ENCODE measurements around the gene VN1R5.
A peak's percentile ranks its signal among the peaks of the same experiment; 100 is the strongest.

VN1R5 gene

GRCh38 chr1:247224822-247225221 lies 31.1 kb upstream of the VN1R5 start:
- Histone ChIP-seq H3K18ac (ENCODE audit: low read length) (no peak overlapping the region), H3K4me1 (ENCODE audit: control insufficient read depth, low read depth, low read length) (no peaks in the 10 kb centered on the region), H3K36me3 (ENCODE audit: control insufficient read depth, insufficient read depth, low read length) (no peaks in the 10 kb centered on the region), H4K5ac (ENCODE audit: low read length) (no peak overlapping the region), H3K4me3 (ENCODE audit: low read length) (no peak overlapping the region), H3K79me1 (ENCODE audit: low read length) (no peaks in the 10 kb centered on the region), H3K4me2 (ENCODE audit: low read length) (no peak overlapping the region), H2BK120ac (ENCODE audit: low read depth, low read length) (no peak overlapping the region), H3K4ac (ENCODE audit: low read depth, low read length) (no peak overlapping the region), H3K27ac (ENCODE audit: low read depth, low read length) (no peak overlapping the region), H3K23ac (ENCODE audit: low read length) (no peak overlapping the region), H4K8ac (ENCODE audit: low read depth, low read length) (no peak overlapping the region), H2BK5ac (ENCODE audit: low read length) (no peak overlapping the region), H3K27me3 (ENCODE audit: insufficient read depth, low read length, poor library complexity) (no peaks in the 10 kb centered on the region), H3K56ac (ENCODE audit: low read length) (no peak overlapping the region), H2BK15ac (replicated peaks; ENCODE audit: low read depth) (no peak overlapping the region), H3K9ac (ENCODE audit: low read length) (no peak overlapping the region), H2AK5ac (ENCODE audit: low read length) (no peak overlapping the region), H3K79me2 (ENCODE audit: control insufficient read depth, insufficient read depth, low read length) (no peaks in the 10 kb centered on the region)
- DNase-seq: no peak

GRCh38 chr1:247228133-247228532 lies 27.7 kb upstream of the VN1R5 start:
- H4K8ac ChIP-seq (ENCODE audit: low read depth, low read length): no peak overlapping the region
- peak; percentile 7 for DNase-seq
- no peak overlapping the region for H2BK15ac ChIP-seq (replicated peaks; ENCODE audit: low read depth)
- H2BK120ac ChIP-seq (ENCODE audit: low read depth, low read length): no peak overlapping the region
- no peak overlapping the region for H3K56ac ChIP-seq (ENCODE audit: low read length)
- no peaks in the 10 kb centered on the region for H3K36me3 ChIP-seq (ENCODE audit: control insufficient read depth, insufficient read depth, low read length)
- no peak overlapping the region for H3K4me3 ChIP-seq (ENCODE audit: low read length)
- H3K4me1 ChIP-seq (ENCODE audit: control insufficient read depth, low read depth, low read length): no peaks in the 10 kb centered on the region
- H3K4me2 ChIP-seq (ENCODE audit: low read length): no peak overlapping the region
- H2BK5ac ChIP-seq (ENCODE audit: low read length): no peak overlapping the region
- H3K79me1 ChIP-seq (ENCODE audit: low read length): no peaks in the 10 kb centered on the region
- no peak overlapping the region for H3K18ac ChIP-seq (ENCODE audit: low read length)
- WGBS (ENCODE audit: extremely low coverage, insufficient coverage, low lambda C conversion rate): no CpG with 5 or more reads among the region's 3 CpGs
- no peak overlapping the region for H4K5ac ChIP-seq (ENCODE audit: low read length)
- no peaks in the 10 kb centered on the region for H3K79me2 ChIP-seq (ENCODE audit: control insufficient read depth, insufficient read depth, low read length)
- no peak overlapping the region for H3K23ac ChIP-seq (ENCODE audit: low read length)
- no peak overlapping the region for H3K4ac ChIP-seq (ENCODE audit: low read depth, low read length)
- no peak overlapping the region for H3K27ac ChIP-seq (ENCODE audit: low read depth, low read length)
- H3K27me3 ChIP-seq (ENCODE audit: insufficient read depth, low read length, poor library complexity): no peaks in the 10 kb centered on the region
- H2AK5ac ChIP-seq (ENCODE audit: low read length): no peak overlapping the region
- H3K9ac ChIP-seq (ENCODE audit: low read length): no peak overlapping the region

DNA sequence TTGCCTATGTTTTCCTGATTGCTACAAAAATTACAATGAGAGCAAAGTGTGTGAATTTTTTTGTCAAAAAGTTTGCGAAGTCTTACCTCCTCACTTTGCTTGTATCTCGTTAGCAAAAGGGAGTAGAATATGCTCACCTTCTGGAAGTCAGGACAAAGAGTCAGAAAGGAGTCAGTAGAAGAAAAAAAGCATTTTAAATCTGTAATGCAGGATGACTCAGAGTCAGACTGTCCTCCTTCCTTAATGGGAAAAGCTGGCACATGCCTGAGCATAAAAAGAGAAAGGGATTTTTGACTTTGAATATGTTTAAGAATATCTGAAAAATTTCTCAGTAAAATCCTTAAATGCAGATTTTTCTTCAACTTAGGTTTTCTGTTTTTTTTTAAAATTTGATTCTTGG lies 14.2 kb upstream of the VN1R5 start:
- Histone ChIP-seq H3K79me2 (ENCODE audit: control insufficient read depth, insufficient read depth, low read length) (no peaks in the 10 kb centered on the region), H3K4me1 (ENCODE audit: control insufficient read depth, low read depth, low read length) (no peaks in the 10 kb centered on the region)

DNA sequence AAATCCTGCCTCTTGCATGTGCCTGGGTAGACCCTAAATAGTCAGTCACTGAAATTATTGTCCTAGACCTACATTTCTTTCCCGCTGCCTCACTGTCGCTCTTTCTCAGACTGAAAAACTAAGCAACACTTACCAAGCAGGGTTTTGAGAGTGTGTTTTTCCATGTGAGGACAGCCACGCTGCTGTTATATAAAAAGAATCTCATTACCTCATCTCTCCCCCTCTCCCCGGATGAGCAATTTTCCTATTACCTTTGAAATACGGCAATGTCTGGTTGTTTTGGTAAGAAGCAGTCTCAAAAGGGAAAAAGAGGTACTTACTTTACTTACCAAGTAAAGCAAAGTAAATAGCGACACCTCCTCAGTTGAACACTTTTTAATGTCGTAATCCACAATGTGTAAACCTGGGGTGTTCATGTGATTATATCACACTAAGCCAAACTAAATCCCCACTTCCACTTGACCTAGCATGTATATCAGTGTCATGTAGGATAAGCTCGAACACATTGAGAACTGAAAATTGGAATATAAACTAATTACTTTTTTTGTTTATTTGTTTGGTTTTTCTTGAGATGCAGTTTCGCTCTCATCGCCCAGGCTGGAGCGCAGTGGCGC lies 12.2 kb upstream of the VN1R5 start:
- H2BK15ac ChIP-seq (replicated peaks; ENCODE audit: low read depth): no peak overlapping the region
- H3K4ac ChIP-seq (ENCODE audit: low read depth, low read length): no peak overlapping the region
- H3K4me3 ChIP-seq (ENCODE audit: low read length): no peak overlapping the region
- H4K8ac ChIP-seq (ENCODE audit: low read depth, low read length): no peak overlapping the region
- H3K4me1 ChIP-seq (ENCODE audit: control insufficient read depth, low read depth, low read length): no peaks in the 10 kb centered on the region
- H2BK5ac ChIP-seq (ENCODE audit: low read length): no peak overlapping the region
- H3K9ac ChIP-seq (ENCODE audit: low read length): no peak overlapping the region
- no peaks in the 10 kb centered on the region for H3K79me1 ChIP-seq (ENCODE audit: low read length)
- H3K36me3 ChIP-seq (ENCODE audit: control insufficient read depth, insufficient read depth, low read length): no peaks in the 10 kb centered on the region
- H2AK5ac ChIP-seq (ENCODE audit: low read length): no peak overlapping the region
- no peak overlapping the region for H3K56ac ChIP-seq (ENCODE audit: low read length)
- H3K27me3 ChIP-seq (ENCODE audit: insufficient read depth, low read length, poor library complexity): no peaks in the 10 kb centered on the region
- H3K23ac ChIP-seq (ENCODE audit: low read length): no peak overlapping the region
- DNase-seq: no peak
- no peak overlapping the region for H2BK120ac ChIP-seq (ENCODE audit: low read depth, low read length)
- H4K5ac ChIP-seq (ENCODE audit: low read length): no peak overlapping the region
- no CpG with 5 or more reads among the region's 12 CpGs for WGBS (ENCODE audit: extremely low coverage, insufficient coverage, low lambda C conversion rate)
- no peak overlapping the region for H3K18ac ChIP-seq (ENCODE audit: low read length)
- no peak overlapping the region for H3K4me2 ChIP-seq (ENCODE audit: low read length)
- H3K79me2 ChIP-seq (ENCODE audit: control insufficient read depth, insufficient read depth, low read length): no peaks in the 10 kb centered on the region
- no peak overlapping the region for H3K27ac ChIP-seq (ENCODE audit: low read depth, low read length)

More for the DNA sequence above, 14.2 kb upstream of the VN1R5 start:
- no peak overlapping the region for H3K4me3 ChIP-seq (ENCODE audit: low read length)
- no peak overlapping the region for H2BK5ac ChIP-seq (ENCODE audit: low read length)
- H3K56ac ChIP-seq (ENCODE audit: low read length): no peak overlapping the region
- no peak overlapping the region for H3K18ac ChIP-seq (ENCODE audit: low read length)
- H2BK15ac ChIP-seq (replicated peaks; ENCODE audit: low read depth): no peak overlapping the region
- no peak overlapping the region for H3K4me2 ChIP-seq (ENCODE audit: low read length)
- no peak overlapping the region for H2BK120ac ChIP-seq (ENCODE audit: low read depth, low read length)
- no peak overlapping the region for H3K23ac ChIP-seq (ENCODE audit: low read length)
- no CpG with 5 or more reads among the region's 2 CpGs for WGBS (ENCODE audit: extremely low coverage, insufficient coverage, low lambda C conversion rate)
- no peaks in the 10 kb centered on the region for H3K79me1 ChIP-seq (ENCODE audit: low read length)
- no peak overlapping the region for H3K9ac ChIP-seq (ENCODE audit: low read length)
- H2AK5ac ChIP-seq (ENCODE audit: low read length): no peak overlapping the region
- H3K27ac ChIP-seq (ENCODE audit: low read depth, low read length): no peak overlapping the region
- H3K36me3 ChIP-seq (ENCODE audit: control insufficient read depth, insufficient read depth, low read length): no peaks in the 10 kb centered on the region
- no peak overlapping the region for H4K5ac ChIP-seq (ENCODE audit: low read length)
- H3K4ac ChIP-seq (ENCODE audit: low read depth, low read length): no peak overlapping the region
- no peak for DNase-seq
- no peaks in the 10 kb centered on the region for H3K27me3 ChIP-seq (ENCODE audit: insufficient read depth, low read length, poor library complexity)
- no peak overlapping the region for H4K8ac ChIP-seq (ENCODE audit: low read depth, low read length)

- Histone ChIP-seq H2BK5ac (ENCODE audit: low read length) (no peak overlapping the region), H3K4me1 (ENCODE audit: control insufficient read depth, low read depth, low read length) (no peaks in the 10 kb centered on the region), H2AK5ac (ENCODE audit: low read length) (no peak overlapping the region), H4K5ac (ENCODE audit: low read length) (no peak overlapping the region), H3K4me3 (ENCODE audit: low read length) (no peak overlapping the region), H3K36me3 (ENCODE audit: control insufficient read depth, insufficient read depth, low read length) (no peaks in the 10 kb centered on the region), H3K27me3 (ENCODE audit: insufficient read depth, low read length, poor library complexity) (no peaks in the 10 kb centered on the region), H3K79me1 (ENCODE audit: low read length) (no peaks in the 10 kb centered on the region), H3K9ac (ENCODE audit: low read length) (no peak overlapping the region), H3K4me2 (ENCODE audit: low read length) (no peak overlapping the region), H3K23ac (ENCODE audit: low read length) (no peak overlapping the region), H2BK120ac (ENCODE audit: low read depth, low read length) (no peak overlapping the region), H3K4ac (ENCODE audit: low read depth, low read length) (no peak overlapping the region), H3K79me2 (ENCODE audit: control insufficient read depth, insufficient read depth, low read length) (no peaks in the 10 kb centered on the region), H3K18ac (ENCODE audit: low read length) (no peak overlapping the region), H3K27ac (ENCODE audit: low read depth, low read length) (no peak overlapping the region), H3K56ac (ENCODE audit: low read length) (no peak overlapping the region), H2BK15ac (replicated peaks; ENCODE audit: low read depth) (no peak overlapping the region), H4K8ac (ENCODE audit: low read depth, low read length) (no peak overlapping the region)
- no peak for DNase-seq
Observed at GRCh38 chr1:247246325-247247115, 9.4 kb upstream of the VN1R5 start.

- Histone ChIP-seq H3K27ac (ENCODE audit: low read depth, low read length) (no peak overlapping the region), H3K18ac (ENCODE audit: low read length) (no peak overlapping the region), H3K4me2 (ENCODE audit: low read length) (no peak overlapping the region), H2AK5ac (ENCODE audit: low read length) (no peak overlapping the region), H3K9ac (ENCODE audit: low read length) (no peak overlapping the region), H4K5ac (ENCODE audit: low read length) (no peak overlapping the region), H3K79me2 (ENCODE audit: control insufficient read depth, insufficient read depth, low read length) (no peaks in the 10 kb centered on the region), H2BK15ac (replicated peaks; ENCODE audit: low read depth) (no peak overlapping the region), H3K23ac (ENCODE audit: low read length) (no peak overlapping the region), H2BK120ac (ENCODE audit: low read depth, low read length) (no peak overlapping the region), H3K4me3 (ENCODE audit: low read length) (no peak overlapping the region), H3K56ac (ENCODE audit: low read length) (no peak overlapping the region), H3K36me3 (ENCODE audit: control insufficient read depth, insufficient read depth, low read length) (no peaks in the 10 kb centered on the region), H2BK5ac (ENCODE audit: low read length) (no peak overlapping the region), H3K79me1 (ENCODE audit: low read length) (no peaks in the 10 kb centered on the region), H4K8ac (ENCODE audit: low read depth, low read length) (no peak overlapping the region), H3K4ac (ENCODE audit: low read depth, low read length) (no peak overlapping the region), H3K4me1 (ENCODE audit: control insufficient read depth, low read depth, low read length) (no peaks in the 10 kb centered on the region), H3K27me3 (ENCODE audit: insufficient read depth, low read length, poor library complexity) (no peaks in the 10 kb centered on the region)
- no CpG with 5 or more reads among the region's 1 CpG for WGBS (ENCODE audit: extremely low coverage, insufficient coverage, low lambda C conversion rate)
- DNase-seq: no peak
Observed at GRCh38 chr1:247247568-247247967, 8.3 kb upstream of the VN1R5 start.

Data from mesendoderm (in vitro differentiated cells).